MCF 10A (cell line): ENCODE data around the gene TSC22D3. TPM values are rescaled to one million over a fixed set of nuclear protein-coding genes. Genes with fewer than 3 reads are reported as not detected.

Experiments
- BruUV-seq: library from RNA; stranded (reverse); fragments of 400-500 nt; replicated peaks from 2 replicates; lab custom pipeline; 2021; lab: Mats Ljungman, UMichigan
- CTCF ChIA-PET: fragments of 300-600 bp; sonication (Branson Sonifier 250); formaldehyde crosslinking; extraction: SDS; loops from one replicate; lab custom pipeline; 2021; ENCODE audit warnings: antibody characterized with exemption, inconsistent platforms; lab: Yijun Ruan, JAX
- POLR2A ChIA-PET: fragments of 300-600, 350-650 bp; sonication (Branson Sonifier 250); formaldehyde crosslinking; extraction: SDS; loops from one replicate; lab custom pipeline; 2020; ENCODE audit warnings: antibody characterized with exemption, inconsistent platforms; lab: Yijun Ruan, JAX
- DNase-seq: peaks from one replicate; pipeline ENCODE4 v3.0.0-alpha.2; 2018; ENCODE audit not compliant: unreplicated experiment
- H3K27ac Mint-ChIP-seq: one replicate; pipeline ENCODE4 v1.8.0; 2022; ENCODE audit warnings: mild to moderate bottlenecking, low read depth, mixed read lengths; ENCODE audit not compliant: unreplicated experiment
- H3K27me3 Mint-ChIP-seq: one replicate; pipeline ENCODE4 v1.8.0; 2022; ENCODE audit warnings: mixed read lengths; ENCODE audit not compliant: insufficient read depth, unreplicated experiment
- H3K36me3 Mint-ChIP-seq: one replicate; pipeline ENCODE4 v1.8.0; 2022; ENCODE audit warnings: mild to moderate bottlenecking, moderate library complexity, mixed read lengths; ENCODE audit not compliant: insufficient read depth, unreplicated experiment
- H3K4me1 Mint-ChIP-seq: one replicate; pipeline ENCODE4 v1.8.0; 2022; ENCODE audit warnings: mixed read lengths; ENCODE audit not compliant: insufficient read depth, unreplicated experiment
- H3K4me3 Mint-ChIP-seq: one replicate; pipeline ENCODE4 v1.8.0; 2022; ENCODE audit warnings: mild to moderate bottlenecking, moderate library complexity, mixed read lengths; ENCODE audit not compliant: unreplicated experiment
- H3K9me3 Mint-ChIP-seq: one replicate; pipeline ENCODE4 v1.8.0; 2022; ENCODE audit warnings: mixed read lengths; ENCODE audit not compliant: unreplicated experiment
- intact Hi-C: fragments of 100-400 bp; cut with micrococcal nuclease; formaldehyde crosslinking; loops from 2 replicates; pipeline ENCODE4 v1.14.1; 2022
- total RNA-seq: library from RNA; stranded (reverse); gene quantifications from 2 replicates; pipeline ENCODE4 v1.2.3, GENCODE V29; 2022
- TF ChIP-seq, protein P1 (sequence below): fragments of 200-600 bp; IDR thresholded peaks from one replicate; pipeline ENCODE4 v1.8.0; 2022; ENCODE audit warnings: antibody characterized with exemption, mild to moderate bottlenecking; ENCODE audit not compliant: unreplicated experiment

Gene TSC22D3
- total RNA-seq, 1 experiment from 2014 or later = 124 TPM

DNA sequence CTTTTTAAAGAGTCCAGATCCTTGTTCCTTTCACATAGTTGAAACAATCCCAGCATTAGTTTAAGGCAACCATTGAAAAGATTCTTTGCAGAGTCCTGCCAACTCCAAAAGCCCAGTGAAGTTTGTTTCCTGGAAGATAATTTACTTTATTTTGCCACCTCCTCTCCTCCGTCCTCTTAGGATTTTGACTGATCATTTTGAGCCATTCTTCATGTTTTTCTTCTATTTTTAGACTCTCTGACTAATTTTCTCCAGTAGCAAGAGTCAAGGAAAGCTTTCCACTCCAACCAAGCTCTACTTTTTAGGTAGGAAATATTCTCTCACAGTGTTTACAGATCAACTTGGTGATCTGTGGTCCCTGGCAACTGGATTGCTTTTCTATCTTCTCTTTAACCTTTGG lies 12.2 kb upstream of the TSC22D3 start:
- Mint-ChIP-seq H3K9me3 (no peaks in the 10 kb centered on the region), H3K4me1 (no peaks in the 10 kb centered on the region), H3K36me3 (no peaks in the 10 kb centered on the region), H3K27ac (no peak overlapping the region), H3K27me3 (peaks cover 22% of the 10 kb centered on the region), H3K4me3 (no peak overlapping the region)
- POLR2A ChIA-PET = no interaction called here
- TF ChIP-seq, protein P1, sequence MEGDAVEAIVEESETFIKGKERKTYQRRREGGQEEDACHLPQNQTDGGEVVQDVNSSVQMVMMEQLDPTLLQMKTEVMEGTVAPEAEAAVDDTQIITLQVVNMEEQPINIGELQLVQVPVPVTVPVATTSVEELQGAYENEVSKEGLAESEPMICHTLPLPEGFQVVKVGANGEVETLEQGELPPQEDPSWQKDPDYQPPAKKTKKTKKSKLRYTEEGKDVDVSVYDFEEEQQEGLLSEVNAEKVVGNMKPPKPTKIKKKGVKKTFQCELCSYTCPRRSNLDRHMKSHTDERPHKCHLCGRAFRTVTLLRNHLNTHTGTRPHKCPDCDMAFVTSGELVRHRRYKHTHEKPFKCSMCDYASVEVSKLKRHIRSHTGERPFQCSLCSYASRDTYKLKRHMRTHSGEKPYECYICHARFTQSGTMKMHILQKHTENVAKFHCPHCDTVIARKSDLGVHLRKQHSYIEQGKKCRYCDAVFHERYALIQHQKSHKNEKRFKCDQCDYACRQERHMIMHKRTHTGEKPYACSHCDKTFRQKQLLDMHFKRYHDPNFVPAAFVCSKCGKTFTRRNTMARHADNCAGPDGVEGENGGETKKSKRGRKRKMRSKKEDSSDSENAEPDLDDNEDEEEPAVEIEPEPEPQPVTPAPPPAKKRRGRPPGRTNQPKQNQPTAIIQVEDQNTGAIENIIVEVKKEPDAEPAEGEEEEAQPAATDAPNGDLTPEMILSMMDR = no peak
- DNase-seq = no peak
- intact Hi-C loops = no loop called here
- CTCF ChIA-PET = no interaction called here
- BruUV-seq = no TSS peak

DNA sequence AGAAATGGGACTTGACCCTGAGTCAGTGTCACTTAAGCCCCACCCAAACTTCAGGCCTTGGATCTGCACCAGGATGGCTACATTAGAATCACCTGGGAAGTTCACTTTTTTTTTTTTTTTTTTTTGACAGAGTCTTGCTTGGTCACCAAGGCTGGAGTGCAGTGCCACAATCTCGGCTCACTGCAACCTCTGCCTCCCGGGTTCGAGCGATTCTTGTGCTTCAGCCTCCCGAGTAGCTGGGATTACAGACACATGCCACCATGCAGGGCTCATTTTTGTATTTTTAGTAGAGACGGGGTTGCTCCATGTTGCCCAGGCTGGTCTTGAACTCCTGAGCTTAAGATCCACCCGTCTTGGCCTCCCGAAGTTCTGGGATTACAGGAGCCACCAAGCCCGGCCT lies 4.9 kb upstream of the TSC22D3 start:
- no peak overlapping the region for H3K4me3 Mint-ChIP-seq
- POLR2A ChIA-PET = interaction anchor here (0.5 to 1.3 kb wide), 3 partner anchors 107 to 243 kb away, joined by 3 read pairs; no protein-coding TSS in a partner anchor
- no peak overlapping the region for H3K27ac Mint-ChIP-seq
- H3K9me3 Mint-ChIP-seq = no peaks in the 10 kb centered on the region
- TF ChIP-seq, protein P1 = no peak
- H3K36me3 Mint-ChIP-seq = no peaks in the 10 kb centered on the region
- peaks cover 13% of the 10 kb centered on the region for H3K4me1 Mint-ChIP-seq
- no TSS peak for BruUV-seq
- H3K27me3 Mint-ChIP-seq = peaks cover 44% of the 10 kb centered on the region
- DNase-seq = no peak
- intact Hi-C loops = no loop called here
- CTCF ChIA-PET = interaction anchor here (1.5 to 8.6 kb wide), 2 partner anchors 61 to 123 kb away, joined by 3 to 139 read pairs; no protein-coding TSS in a partner anchor

DNA sequence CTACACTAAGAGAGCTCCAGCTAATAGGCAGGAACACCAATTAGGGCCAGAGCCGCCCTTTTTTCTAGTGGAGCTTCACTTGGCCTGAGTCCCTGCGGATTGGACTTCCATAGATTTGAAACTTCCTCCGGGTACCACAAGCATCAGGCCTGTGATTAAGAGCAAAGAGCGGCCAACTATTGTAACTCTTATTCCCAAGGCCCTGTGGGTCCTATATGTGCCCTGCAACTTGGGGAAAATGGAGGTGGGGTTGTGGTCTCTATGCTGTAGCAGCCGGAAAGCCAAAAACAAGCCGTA lies 1.9 kb upstream of the TSC22D3 start, which contains the start of gene NCBP2L:
TSS of gene NCBP2L (plus strand) at position 198 of the 297 bp plus-strand sequence. CDS start 16,488 bp downstream, outside the sequence.
- ChIA-PET POLR2A (interaction anchor here (0.6 to 5.7 kb wide), 16 partner anchors 12 to 1596 kb away, joined by 3 to 129 read pairs (median 6); partner anchors contain the start of gene PRPS1), CTCF (interaction anchor here (0.5 to 8.6 kb wide), 31 partner anchors 8 to 879 kb away, joined by 3 to 139 read pairs (median 3); no protein-coding TSS in a partner anchor)
- BruUV-seq = no TSS peak
- Mint-ChIP-seq H3K36me3 (peaks cover 6% of the 10 kb centered on the region), H3K4me1 (peaks cover 18% of the 10 kb centered on the region), H3K9me3 (no peaks in the 10 kb centered on the region), H3K4me3 (peak within 1 kb of the TSS; percentile 76), H3K27me3 (peaks cover 43% of the 10 kb centered on the region), H3K27ac (peak within 1 kb of the TSS; percentile 41)
- intact Hi-C loops = loop anchor here (1.0 to 10.0 kb wide), 8 partner anchors 104 to 883 kb away; partner anchors contain the start of gene RBM41
- TF ChIP-seq, protein P1 = no peak
- DNase-seq = no peak

DNA sequence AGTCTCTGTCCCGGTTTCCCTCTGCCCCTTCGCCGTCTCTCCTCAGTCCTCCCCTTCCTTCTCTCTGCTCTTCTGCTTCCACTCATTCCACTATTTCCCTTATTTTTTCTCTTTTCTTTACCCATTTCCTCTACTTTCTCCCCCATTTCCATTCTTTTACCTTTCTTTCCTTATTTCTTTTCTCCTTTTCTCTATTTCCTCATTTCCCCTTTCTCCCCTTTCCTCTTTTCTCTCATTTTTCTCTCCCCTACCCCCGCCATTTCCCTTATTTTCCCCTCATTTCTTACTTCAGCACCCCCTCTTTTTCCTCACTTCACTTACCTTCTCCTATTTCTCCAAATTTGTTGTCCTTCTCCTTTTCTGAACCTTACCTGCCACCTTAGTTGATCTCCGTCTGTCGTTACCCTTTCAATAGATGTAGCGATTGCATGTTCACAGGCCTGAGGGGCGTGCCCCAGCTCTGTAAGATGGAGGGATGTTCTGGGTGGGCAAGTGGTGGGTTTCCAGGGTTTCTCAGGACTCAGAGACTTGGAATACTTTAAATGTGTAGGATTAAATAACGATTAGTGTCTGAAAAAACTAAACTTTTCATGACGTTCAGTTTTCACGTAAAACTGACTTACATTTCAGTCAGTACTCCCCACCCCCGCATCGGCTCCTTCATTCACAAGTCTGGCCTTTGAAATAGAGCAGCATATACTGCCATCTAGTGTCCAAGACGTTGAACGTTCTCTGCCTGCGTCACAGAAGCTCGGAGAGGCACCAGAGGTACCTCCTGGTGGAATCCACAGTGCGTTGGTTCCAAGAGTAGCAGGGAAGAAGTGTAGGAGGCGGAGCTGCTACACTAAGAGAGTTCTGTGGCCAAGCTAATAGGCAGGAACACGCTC lies 1.3 kb upstream of the TSC22D3 start:
- H3K27ac Mint-ChIP-seq = peak overlapping the region; percentile 41

More for the DNA sequence above, 1.3 kb upstream of the TSC22D3 start:
- no TSS peak for BruUV-seq
- intact Hi-C loops = loop anchor here (1.0 to 10.0 kb wide), 8 partner anchors 104 to 882 kb away; partner anchors contain the start of gene RBM41
- TF ChIP-seq, protein P1 = peak; percentile 75
- peaks cover 18% of the 10 kb centered on the region for H3K4me1 Mint-ChIP-seq
- DNase-seq = peak; percentile 87
- POLR2A ChIA-PET = interaction anchor here (0.6 to 5.7 kb wide), 20 partner anchors 10 to 1595 kb away, joined by 3 to 129 read pairs (median 6); partner anchors contain the start of gene PRPS1
- H3K4me3 Mint-ChIP-seq = peak overlapping the region; percentile 76
- no peaks in the 10 kb centered on the region for H3K9me3 Mint-ChIP-seq
- peaks cover 45% of the 10 kb centered on the region for H3K27me3 Mint-ChIP-seq
- CTCF ChIA-PET = interaction anchor here (0.5 to 8.6 kb wide), 36 partner anchors 9 to 879 kb away, joined by 3 to 139 read pairs (median 3); no protein-coding TSS in a partner anchor
- H3K36me3 Mint-ChIP-seq = peaks cover 12% of the 10 kb centered on the region
